NCI-H1105 treated with DMSO at 0.1 percent for 48 hours (cell line): Measurements from ENCODE around the gene SHISA9.
"Not testable (repeated sequence)": the region's sequence is repeated elsewhere in the genome, so short reads cannot be mapped to it uniquely, and the experiment has no call there.

Experiments used
- DNase-seq: peaks from one replicate; lab custom pipeline; 2025; lab: John Stamatoyannopoulos, UW

Gene SHISA9

GRCh38 chr16:12900156-12900555, 1.2 kb upstream of the SHISA9 start:
- DNase-seq = no peak

GRCh38 chr16:12900599-12901203, 697 bp upstream of the SHISA9 start:
- DNase-seq = no peak

- peak; percentile 62 for DNase-seq
Measured at GRCh38 chr16:12901204-12901596, 198 bp upstream of the SHISA9 start.

- DNase-seq = peak; percentile 48
Measured at GRCh38 chr16:12902511-12903372, 1.3 kb downstream of the SHISA9 start.

- DNase-seq = no peak
Measured at GRCh38 chr16:12903407-12904328, 2.3 kb downstream of the SHISA9 start.

GRCh38 chr16:12904329-12904671, 2.9 kb downstream of the SHISA9 start:
- no peak for DNase-seq

- no peak for DNase-seq
Measured at GRCh38 chr16:12906271-12906670, 4.9 kb downstream of the SHISA9 start.

GRCh38 chr16:12906765-12907516, 5.5 kb downstream of the SHISA9 start:
- no peak for DNase-seq

- DNase-seq = no peak
Measured at GRCh38 chr16:12907670-12908233, 6.4 kb downstream of the SHISA9 start.

- no peak for DNase-seq
Measured at GRCh38 chr16:12917246-12917645, 15.8 kb downstream of the SHISA9 start.

GRCh38 chr16:12917653-12918052, 16.3 kb downstream of the SHISA9 start:
- no peak for DNase-seq

GRCh38 chr16:12920739-12921138, 19.3 kb downstream of the SHISA9 start:
- DNase-seq = no peak

GRCh38 chr16:12923640-12924039, 22.2 kb downstream of the SHISA9 start:
- not testable (repeated sequence) for DNase-seq

GRCh38 chr16:12925026-12925800, 23.8 kb downstream of the SHISA9 start:
- no peak for DNase-seq

- DNase-seq = no peak
Measured at GRCh38 chr16:12927591-12927990, 26.2 kb downstream of the SHISA9 start.

- DNase-seq = no peak
Measured at GRCh38 chr16:12930881-12931280, 29.5 kb downstream of the SHISA9 start.

GRCh38 chr16:12936391-12936790, 35.0 kb downstream of the SHISA9 start:
- DNase-seq = no peak

GRCh38 chr16:12941896-12942295, 40.5 kb downstream of the SHISA9 start:
- DNase-seq = no peak

- DNase-seq = no peak
Measured at GRCh38 chr16:12942861-12943260, 41.5 kb downstream of the SHISA9 start.

GRCh38 chr16:12944300-12944699, 42.9 kb downstream of the SHISA9 start:
- DNase-seq = no peak

GRCh38 chr16:12951392-12951791, 50.0 kb downstream of the SHISA9 start:
- DNase-seq = peak; percentile 85
